Parathyroid adenoma (tissue), 2 donors: Measurements from ENCODE around the gene ZNF318.

Source experiments
- H2AFZ ChIP-seq: fragments of 300-600 bp; sonication (generic); one replicate; pipeline ENCODE4 v1.7.0; 2017; ENCODE audit warnings: antibody characterized with exemption, mild to moderate bottlenecking
- H3K27ac ChIP-seq: fragments of 300-600 bp; sonication (generic); one replicate; pipeline ENCODE4 v1.7.0; 2017
- H3K27me3 ChIP-seq: fragments of 300-600 bp; sonication (generic); one replicate; pipeline ENCODE4 v1.7.0; 2017; ENCODE audit warnings: low read length; ENCODE audit not compliant: control insufficient read depth, insufficient read depth
- H3K36me3 ChIP-seq: fragments of 300-600 bp; sonication (generic); one replicate; pipeline ENCODE4 v1.7.0; 2017; ENCODE audit warnings: low read length; ENCODE audit not compliant: control insufficient read depth, insufficient read depth
- H3K4me1 ChIP-seq: fragments of 300-600 bp; sonication (generic); one replicate; pipeline ENCODE4 v1.7.0; 2017; ENCODE audit warnings: control low read depth
- H3K4me2 ChIP-seq: fragments of 300-600 bp; sonication (generic); one replicate; pipeline ENCODE4 v1.7.0; 2017; ENCODE audit warnings: low read length
- H3K4me3 ChIP-seq: fragments of 300-600 bp; sonication (generic); one replicate; pipeline ENCODE4 v1.7.0; 2017; ENCODE audit warnings: low read depth, low read length
- H3K79me2 ChIP-seq: fragments of 300-600 bp; sonication (generic); one replicate; pipeline ENCODE4 v1.7.0; 2017; ENCODE audit warnings: control low read depth
- H3K9ac ChIP-seq: fragments of 300-600 bp; sonication (generic); one replicate; pipeline ENCODE4 v1.7.0; 2017; ENCODE audit warnings: mild to moderate bottlenecking
- H3K9me3 ChIP-seq: fragments of 300-600 bp; sonication (generic); one replicate; pipeline ENCODE4 v1.7.0; 2017; ENCODE audit warnings: low read length; ENCODE audit not compliant: control insufficient read depth
- TF ChIP-seq, protein P1 (sequence below): fragments of 300-600 bp; sonication (generic); IDR thresholded peaks from one replicate; pipeline ENCODE4 v1.7.0; 2017; ENCODE audit warnings: antibody characterized with exemption, mild to moderate bottlenecking
- donor health status: primary hyperparathyroidism.

Gene ZNF318

DNA sequence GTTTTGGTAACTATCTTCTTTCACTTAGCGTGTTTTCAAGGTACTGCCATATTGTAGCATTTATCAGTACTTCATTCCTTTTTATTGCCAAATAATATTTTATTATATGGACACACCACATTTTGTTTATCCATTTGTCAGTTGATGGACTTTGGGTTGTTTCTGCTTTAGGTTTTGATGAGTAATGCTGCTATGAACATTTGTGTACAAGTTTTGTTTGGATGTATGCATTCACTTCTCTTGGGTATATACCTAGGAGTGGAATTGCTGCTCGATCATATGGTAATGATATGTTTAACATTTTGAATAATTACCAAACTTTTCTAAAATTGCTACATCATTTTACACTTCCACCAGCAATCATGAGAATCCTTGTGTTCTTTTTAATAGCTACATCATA lies 77.7 kb downstream of the ZNF318 start:
- Histone ChIP-seq H3K9ac (no peak overlapping the region), H3K4me3 (no peak overlapping the region), H3K9me3 (no peaks in the 10 kb centered on the region), H2AFZ (no peak overlapping the region), H3K27ac (no peak overlapping the region), H3K4me1 (no peaks in the 10 kb centered on the region), H3K36me3 (no peaks in the 10 kb centered on the region), H3K27me3 (no peaks in the 10 kb centered on the region), H3K79me2 (no peaks in the 10 kb centered on the region), H3K4me2 (no peak overlapping the region)
- TF ChIP-seq, protein P1, sequence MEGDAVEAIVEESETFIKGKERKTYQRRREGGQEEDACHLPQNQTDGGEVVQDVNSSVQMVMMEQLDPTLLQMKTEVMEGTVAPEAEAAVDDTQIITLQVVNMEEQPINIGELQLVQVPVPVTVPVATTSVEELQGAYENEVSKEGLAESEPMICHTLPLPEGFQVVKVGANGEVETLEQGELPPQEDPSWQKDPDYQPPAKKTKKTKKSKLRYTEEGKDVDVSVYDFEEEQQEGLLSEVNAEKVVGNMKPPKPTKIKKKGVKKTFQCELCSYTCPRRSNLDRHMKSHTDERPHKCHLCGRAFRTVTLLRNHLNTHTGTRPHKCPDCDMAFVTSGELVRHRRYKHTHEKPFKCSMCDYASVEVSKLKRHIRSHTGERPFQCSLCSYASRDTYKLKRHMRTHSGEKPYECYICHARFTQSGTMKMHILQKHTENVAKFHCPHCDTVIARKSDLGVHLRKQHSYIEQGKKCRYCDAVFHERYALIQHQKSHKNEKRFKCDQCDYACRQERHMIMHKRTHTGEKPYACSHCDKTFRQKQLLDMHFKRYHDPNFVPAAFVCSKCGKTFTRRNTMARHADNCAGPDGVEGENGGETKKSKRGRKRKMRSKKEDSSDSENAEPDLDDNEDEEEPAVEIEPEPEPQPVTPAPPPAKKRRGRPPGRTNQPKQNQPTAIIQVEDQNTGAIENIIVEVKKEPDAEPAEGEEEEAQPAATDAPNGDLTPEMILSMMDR = no peak

DNA sequence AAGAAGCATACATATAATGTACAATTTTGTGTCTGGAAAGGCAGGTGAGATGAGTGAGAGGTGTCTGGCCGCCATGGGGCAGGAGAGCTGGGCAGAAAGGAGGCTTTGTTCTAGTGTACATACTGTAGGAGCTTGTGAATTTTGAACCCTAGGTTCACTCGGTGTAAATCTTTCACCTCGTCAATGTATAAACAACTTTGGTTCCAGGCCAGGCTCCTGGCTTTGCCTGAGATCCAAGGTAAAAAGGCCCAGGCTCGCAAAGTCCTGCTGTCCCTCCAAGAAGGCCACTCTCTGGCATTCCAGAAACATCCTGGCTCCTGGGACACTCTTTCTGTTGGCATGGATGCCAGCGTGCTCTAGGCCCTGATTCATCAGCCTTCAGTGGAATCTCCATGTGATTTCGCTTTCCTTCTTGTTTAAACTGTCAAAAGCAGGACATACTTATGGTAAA lies 78.5 kb downstream of the ZNF318 start:
- no peak overlapping the region for H3K4me3 ChIP-seq
- H3K9ac ChIP-seq = no peak overlapping the region
- H2AFZ ChIP-seq = no peak overlapping the region
- no peaks in the 10 kb centered on the region for H3K79me2 ChIP-seq
- H3K4me1 ChIP-seq = no peaks in the 10 kb centered on the region
- no peak overlapping the region for H3K4me2 ChIP-seq
- H3K9me3 ChIP-seq = no peaks in the 10 kb centered on the region
- H3K27ac ChIP-seq = no peak overlapping the region
- TF ChIP-seq, protein P1 = no peak
- no peaks in the 10 kb centered on the region for H3K36me3 ChIP-seq
- H3K27me3 ChIP-seq = no peaks in the 10 kb centered on the region

DNA sequence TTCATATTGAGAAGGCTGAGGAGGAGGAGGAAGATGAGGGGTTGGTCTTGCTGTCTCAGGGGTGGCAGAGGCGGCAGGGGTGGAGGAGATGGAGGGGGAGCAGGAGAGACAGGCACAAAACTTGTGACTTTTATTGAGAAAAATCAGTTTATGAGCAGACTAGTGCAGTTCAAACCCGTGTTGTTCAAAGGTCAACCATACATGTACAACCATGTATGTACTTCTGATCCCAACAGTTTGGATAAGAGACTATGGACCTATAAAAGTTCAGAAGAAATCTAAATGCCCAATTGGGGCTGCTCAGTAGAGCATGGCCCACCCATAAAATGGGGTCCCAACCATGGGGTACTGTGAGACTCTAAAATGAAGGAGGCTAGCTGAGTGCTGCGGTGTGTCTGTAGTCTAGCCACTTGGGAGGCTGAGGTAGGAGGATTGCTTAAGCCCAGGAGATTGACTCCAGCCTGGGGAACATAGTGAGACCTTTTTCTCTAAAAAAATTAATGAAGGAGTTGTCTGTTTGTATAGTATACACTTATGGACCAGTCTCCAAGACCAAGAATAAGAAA lies 79.0 kb downstream of the ZNF318 start:
- Histone ChIP-seq H3K36me3 (no peaks in the 10 kb centered on the region), H2AFZ (no peak overlapping the region), H3K9ac (no peak overlapping the region), H3K79me2 (no peaks in the 10 kb centered on the region), H3K4me3 (no peak overlapping the region), H3K9me3 (no peaks in the 10 kb centered on the region), H3K27me3 (no peaks in the 10 kb centered on the region), H3K4me1 (no peaks in the 10 kb centered on the region), H3K27ac (no peak overlapping the region), H3K4me2 (no peak overlapping the region)
- TF ChIP-seq, protein P1 = no peak

DNA sequence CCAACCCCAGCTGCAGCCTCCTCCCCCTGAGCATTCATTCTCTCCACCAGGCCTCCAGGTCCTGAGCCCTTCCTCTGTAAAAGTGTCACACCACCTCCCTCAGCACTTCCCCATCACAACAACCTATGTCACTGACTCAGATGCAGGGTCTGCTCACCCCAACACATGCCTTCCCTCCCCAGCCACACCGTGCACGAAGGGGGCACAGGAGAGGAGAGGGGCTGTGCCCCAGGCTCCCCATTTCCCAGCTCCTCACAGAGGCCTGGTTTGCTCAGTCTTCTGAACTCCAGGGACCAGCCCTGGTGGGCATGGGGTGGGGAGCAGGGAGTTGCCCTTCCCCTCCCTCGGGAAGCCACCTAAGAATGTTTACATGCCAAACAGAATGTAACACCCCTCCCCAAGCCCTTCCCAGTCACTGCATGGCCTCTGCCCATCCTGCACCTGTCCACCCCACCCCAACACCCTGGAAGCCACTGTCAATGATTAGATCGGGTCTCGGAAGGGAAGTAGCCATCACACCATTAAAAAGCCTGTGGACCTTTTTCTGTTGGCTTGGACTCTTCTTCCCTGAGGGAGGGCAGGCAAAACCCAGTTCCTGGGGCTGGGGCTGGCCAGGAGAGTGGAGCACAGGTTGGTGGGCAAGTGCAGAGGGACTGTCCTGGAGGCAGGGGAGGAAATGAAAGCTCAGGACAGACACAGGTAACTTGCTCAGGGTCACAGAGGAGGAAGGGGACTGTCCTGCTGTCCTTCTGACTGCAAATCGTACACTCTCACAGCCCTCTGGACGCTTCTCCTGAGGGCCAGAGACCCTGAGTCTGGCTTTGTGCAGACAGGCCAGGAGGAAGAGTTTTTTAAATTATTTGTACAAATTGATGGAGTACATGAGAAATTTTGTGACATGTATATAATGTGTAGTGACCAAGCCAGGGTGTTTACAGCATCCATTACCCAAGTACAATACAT lies 81.4 kb downstream of the ZNF318 start:
- Histone ChIP-seq H3K4me3 (no peak overlapping the region), H3K27ac (no peak overlapping the region), H3K4me2 (no peak overlapping the region), H3K79me2 (no peaks in the 10 kb centered on the region), H3K36me3 (no peaks in the 10 kb centered on the region), H2AFZ (no peak overlapping the region), H3K27me3 (no peaks in the 10 kb centered on the region), H3K9me3 (no peaks in the 10 kb centered on the region), H3K9ac (no peak overlapping the region), H3K4me1 (no peaks in the 10 kb centered on the region)
- TF ChIP-seq, protein P1 = no peak
